K562 (cell line): Measurements from ENCODE around the gene TTC27. TPM values are rescaled to one million over a fixed set of nuclear protein-coding genes. Genes with fewer than 3 reads are reported as not detected.

Experiments
- CBX2 ChIP-seq: fragments of 200-600 bp; sonication (generic); IDR thresholded peaks from one replicate; pipeline ENCODE4 v1.6.1; 2012; ENCODE audit warnings: mild to moderate bottlenecking, low read length, inconsistent platforms; ENCODE audit not compliant: insufficient read depth, poor library complexity, severe bottlenecking
- CHD4 ChIP-seq: fragments of 200-600 bp; sonication (generic); IDR thresholded peaks from 3 replicates; pipeline ENCODE4 v1.6.1; 2012; ENCODE audit warnings: low read depth, mild to moderate bottlenecking, mixed read lengths, low read length, inconsistent platforms; ENCODE audit not compliant: insufficient read depth, insufficient replicate concordance, poor library complexity, severe bottlenecking
- CTBP1 ChIP-seq: fragments of 450-650 bp; IDR thresholded peaks from 2 replicates; pipeline ENCODE4 v1.6.1; 2016; ENCODE audit warnings: borderline replicate concordance
- EHMT2 ChIP-seq: fragments of 450-650 bp; IDR thresholded peaks from 2 replicates; pipeline ENCODE4 v1.6.1; 2018; ENCODE audit warnings: antibody characterized with exemption
- EP400 ChIP-seq: fragments of 450-650 bp; IDR thresholded peaks from 2 replicates; pipeline ENCODE4 v1.6.1; 2017; ENCODE audit warnings: antibody characterized with exemption, mild to moderate bottlenecking, moderate library complexity
- HSF4 ChIP-seq: fragments of 250-450 bp; sonication (Bioruptor Pico); IDR thresholded peaks from 2 replicates; pipeline ENCODE4 v2.1.2; 2022; ENCODE audit warnings: mild to moderate bottlenecking, moderate library complexity, borderline replicate concordance
- L3MBTL2 ChIP-seq: fragments of 450-650 bp; IDR thresholded peaks from 2 replicates; pipeline ENCODE4 v1.6.1; 2016; ENCODE audit warnings: mild to moderate bottlenecking, moderate library complexity
- MECOM ChIP-seq: fragments of 250-450 bp; sonication (Bioruptor Pico); IDR thresholded peaks from 2 replicates; pipeline ENCODE4 v1.8.0; 2022; ENCODE audit warnings: inconsistent platforms
- MYC ChIP-seq, 2 experiments: fragments of 250-450 bp in 1 of 2; sonication (Bioruptor Pico) in 1 of 2; IDR thresholded peaks; 2 replicates each; pipeline versions ENCODE4 v1.5.1 to v1.6.1; 2012 to 2021; ENCODE audit warnings: low read depth in 2 of 2, borderline replicate concordance in 1 of 2, improper control_type of control experiment in 1 of 2, low read length in 1 of 2, mild to moderate bottlenecking in 1 of 2, moderate library complexity in 1 of 2
- NFIC ChIP-seq: fragments of 450-650 bp; IDR thresholded peaks from 2 replicates; pipeline ENCODE4 v1.6.1; 2017; ENCODE audit warnings: mild to moderate bottlenecking, inconsistent platforms
- RAD21 ChIP-seq, 2 experiments: fragments of 250-450 bp in 1 of 2; fragments of 450-650 bp in 1 of 2; sonication (Bioruptor Pico) in 1 of 2; formaldehyde crosslinking in 1 of 2; IDR thresholded peaks in 1 of 2; conservative IDR thresholded peaks in 1 of 2; 2 replicates each; pipeline versions ENCODE4 v1.4.0 to v1.8.0; 2020 to 2022; ENCODE audit warnings: mild to moderate bottlenecking in 2 of 2, moderate library complexity in 1 of 2
- RBM25 ChIP-seq: fragments of 200-400 bp; formaldehyde crosslinking; IDR thresholded peaks from 2 replicates; pipeline ENCODE4 v1.6.1; 2018; ENCODE audit warnings: low read length, low read depth, moderate library complexity; ENCODE audit not compliant: severe bottlenecking
- TCF3 ChIP-seq: sonication (generic); formaldehyde crosslinking; IDR thresholded peaks from 2 replicates; pipeline ENCODE4 v1.4.0; 2020; ENCODE audit warnings: mild to moderate bottlenecking, missing genetic modification reagents
- TEAD4 ChIP-seq, 2 experiments: sonication (generic) in 1 of 2; formaldehyde crosslinking in 1 of 2; IDR thresholded peaks; 2 replicates each; pipeline versions ENCODE4 v1.6.1 to v1.8.0; 2012 to 2022; ENCODE audit warnings: borderline replicate concordance in 1 of 2, inconsistent platforms in 1 of 2, low read length in 1 of 2, mild to moderate bottlenecking in 1 of 2, missing genetic modification reagents in 1 of 2
- TRIM24 ChIP-seq, 2 experiments: fragments of 450-650 bp; IDR thresholded peaks; 2 replicates each; pipeline ENCODE4 v1.6.1; 2016
- ZNF174 ChIP-seq: fragments of 250-450 bp; sonication (Bioruptor Pico); IDR thresholded peaks from 2 replicates; pipeline ENCODE4 v1.4.0; 2020; ENCODE audit warnings: mild to moderate bottlenecking
- ZNF76 ChIP-seq: fragments of 250-450 bp; sonication (Bioruptor Pico); IDR thresholded peaks from 2 replicates; pipeline ENCODE4 v1.4.0; 2020; ENCODE audit warnings: mild to moderate bottlenecking, moderate library complexity, borderline replicate concordance
- ZNF778 ChIP-seq: fragments of 450-650 bp; formaldehyde crosslinking; IDR thresholded peaks from 2 replicates; pipeline ENCODE4 v1.4.0; 2020; ENCODE audit warnings: mild to moderate bottlenecking, moderate library complexity
- polyA plus RNA-seq, 8 experiments: library from polyadenylated mRNA; depleted of rRNA in 4 of 8; stranded (reverse) in 5 of 8; unstranded in 3 of 8; fragments of >200 nt; fragmentation: Nextera tagmentation in 2 of 8; fragmentation: Illumina TruSeq in 1 of 8; extraction: Ambion mirVana in 2 of 8; extraction: Trizol in 1 of 8; gene quantifications; 2 replicates each; pipeline versions ENCODE4 v1.2.1 to v1.2.3, GENCODE V29; 2011 to 2014; ENCODE audit warnings: inconsistent platforms in 1 of 8, missing spikeins in 1 of 8
- total RNA-seq, 7 experiments: library from RNA; depleted of rRNA in 6 of 7; stranded (reverse); fragments of >200 nt in 6 of 7; fragmentation: Illumina TruSeq in 2 of 7; extraction: Trizol in 2 of 7; gene quantifications; 2 replicates each; pipeline versions ENCODE4 v1.2.1 to v1.2.3, GENCODE V29; 2011 to 2021; ENCODE audit warnings: low replicate concordance in 1 of 7
- TF ChIP-seq, protein P1 (sequence below): fragments of 450-650 bp; IDR thresholded peaks from 2 replicates; pipeline ENCODE4 v1.6.1; 2016; ENCODE audit warnings: antibody characterized with exemption
- TF ChIP-seq, protein P2 (sequence below): sonication (generic); formaldehyde crosslinking; IDR thresholded peaks from 2 replicates; pipeline ENCODE4 v1.5.0; 2020; ENCODE audit warnings: missing genetic modification reagents
- TF ChIP-seq, protein P3 (sequence below), 2 experiments: IDR thresholded peaks; 2 replicates each; pipeline ENCODE4 v1.6.1; 2012; ENCODE audit warnings: improper control_type of control experiment in 2 of 2, low read depth in 2 of 2, low read length in 2 of 2, borderline replicate concordance in 1 of 2
- TF ChIP-seq, protein P4 (sequence below): fragments of 450-650 bp; formaldehyde crosslinking; IDR thresholded peaks from 2 replicates; pipeline ENCODE4 v1.4.0; 2022; ENCODE audit warnings: missing genetic modification characterization

TTC27 gene
- total and polyA plus RNA-seq, 9 of the 15 experiments (the other 6 are each of a cell fraction or from before 2014, with no cell fraction given) = 44.3 to 93.4 (median 57.3) TPM

DNA sequence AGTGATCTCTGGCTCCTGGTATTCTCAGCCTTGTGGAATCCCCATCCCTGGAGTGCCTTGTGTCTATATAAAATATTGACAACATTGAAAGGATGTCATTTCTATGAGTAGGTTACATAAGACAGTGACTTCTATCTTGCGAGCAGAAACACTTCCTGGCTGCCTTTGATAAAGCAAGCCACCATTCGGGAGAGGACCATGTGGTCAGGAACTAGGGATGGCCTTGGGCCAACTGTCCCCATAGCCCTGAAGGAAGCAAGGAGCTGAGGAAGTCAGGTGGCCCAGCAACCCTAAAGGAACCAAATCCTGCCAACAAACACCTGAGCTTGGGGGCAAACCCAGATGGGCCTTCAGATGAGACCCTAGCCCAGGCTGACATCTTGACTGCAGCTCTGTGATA is 205.9 kb downstream of the TTC27 start (continued):
- TF ChIP-seq CBX2 (no peak), L3MBTL2 (peak; percentile 46; the same call in 1 of the 2 replicates), TCF3 (CRISPR knock-in tag) (peak; percentile 77), EHMT2 (peak; percentile 63; the same call in 1 of the 2 replicates), EP400 (peak; percentile 25; the same call in 1 of the 2 replicates), ZNF76 (CRISPR knock-in tag) (no peak), NFIC (peak; percentile 80), CHD4 (no peak), MYC (IDR thresholded peaks at IDR 0.05; ENCODE audit: low read depth, low read length) (peak; percentile 75), MYC (CRISPR knock-in tag; IDR thresholded peaks at IDR 0.05; ENCODE audit: borderline replicate concordance, low read depth) (no peak), TEAD4 (IDR thresholded peaks at IDR 0.05; ENCODE audit: low read length) (peak; percentile 49; the same call in 1 of the 2 replicates), TEAD4 (CRISPR knock-in tag; IDR thresholded peaks at IDR 0.05; ENCODE audit: borderline replicate concordance) (no peak), TRIM24 (IDR thresholded peaks at IDR 0.05) (0 out of 4 replicates have a peak, but pooled peaks of 1 of the 2 experiments have one; percentile 27), MECOM (no peak), HSF4 (CRISPR knock-in tag) (no peak), ZNF778 (no peak), RBM25 (no peak), CTBP1 (peak; percentile 51; the same call in 1 of the 2 replicates), ZNF174 (CRISPR knock-in tag) (no peak), RAD21 (CRISPR knock-in tag; conservative IDR thresholded peaks at IDR 0.05 in 1 of 2, IDR thresholded peaks at IDR 0.05 in 1 of 2) (0 out of 4 replicates have a peak, but pooled peaks of 1 of the 2 experiments have one; percentile 12)
- TF ChIP-seq, protein P1, sequence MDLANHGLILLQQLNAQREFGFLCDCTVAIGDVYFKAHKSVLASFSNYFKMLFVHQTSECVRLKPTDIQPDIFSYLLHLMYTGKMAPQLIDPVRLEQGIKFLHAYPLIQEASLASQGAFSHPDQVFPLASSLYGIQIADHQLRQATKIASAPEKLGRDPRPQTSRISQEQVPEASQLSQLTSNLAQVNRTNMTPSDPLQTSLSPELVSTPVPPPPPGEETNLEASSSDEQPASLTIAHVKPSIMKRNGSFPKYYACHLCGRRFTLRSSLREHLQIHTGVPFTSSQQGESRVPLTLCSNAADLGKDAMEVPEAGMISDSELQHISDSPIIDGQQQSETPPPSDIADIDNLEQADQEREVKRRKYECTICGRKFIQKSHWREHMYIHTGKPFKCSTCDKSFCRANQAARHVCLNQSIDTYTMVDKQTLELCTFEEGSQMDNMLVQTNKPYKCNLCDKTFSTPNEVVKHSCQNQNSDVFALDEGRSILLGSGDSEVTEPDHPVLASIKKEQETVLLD = no peak
- TF ChIP-seq, protein P2, sequence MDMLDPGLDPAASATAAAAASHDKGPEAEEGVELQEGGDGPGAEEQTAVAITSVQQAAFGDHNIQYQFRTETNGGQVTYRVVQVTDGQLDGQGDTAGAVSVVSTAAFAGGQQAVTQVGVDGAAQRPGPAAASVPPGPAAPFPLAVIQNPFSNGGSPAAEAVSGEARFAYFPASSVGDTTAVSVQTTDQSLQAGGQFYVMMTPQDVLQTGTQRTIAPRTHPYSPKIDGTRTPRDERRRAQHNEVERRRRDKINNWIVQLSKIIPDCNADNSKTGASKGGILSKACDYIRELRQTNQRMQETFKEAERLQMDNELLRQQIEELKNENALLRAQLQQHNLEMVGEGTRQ (CRISPR knock-in tag) = peak; percentile 19; the same call in 1 of the 2 replicates
- TF ChIP-seq, protein P3, sequence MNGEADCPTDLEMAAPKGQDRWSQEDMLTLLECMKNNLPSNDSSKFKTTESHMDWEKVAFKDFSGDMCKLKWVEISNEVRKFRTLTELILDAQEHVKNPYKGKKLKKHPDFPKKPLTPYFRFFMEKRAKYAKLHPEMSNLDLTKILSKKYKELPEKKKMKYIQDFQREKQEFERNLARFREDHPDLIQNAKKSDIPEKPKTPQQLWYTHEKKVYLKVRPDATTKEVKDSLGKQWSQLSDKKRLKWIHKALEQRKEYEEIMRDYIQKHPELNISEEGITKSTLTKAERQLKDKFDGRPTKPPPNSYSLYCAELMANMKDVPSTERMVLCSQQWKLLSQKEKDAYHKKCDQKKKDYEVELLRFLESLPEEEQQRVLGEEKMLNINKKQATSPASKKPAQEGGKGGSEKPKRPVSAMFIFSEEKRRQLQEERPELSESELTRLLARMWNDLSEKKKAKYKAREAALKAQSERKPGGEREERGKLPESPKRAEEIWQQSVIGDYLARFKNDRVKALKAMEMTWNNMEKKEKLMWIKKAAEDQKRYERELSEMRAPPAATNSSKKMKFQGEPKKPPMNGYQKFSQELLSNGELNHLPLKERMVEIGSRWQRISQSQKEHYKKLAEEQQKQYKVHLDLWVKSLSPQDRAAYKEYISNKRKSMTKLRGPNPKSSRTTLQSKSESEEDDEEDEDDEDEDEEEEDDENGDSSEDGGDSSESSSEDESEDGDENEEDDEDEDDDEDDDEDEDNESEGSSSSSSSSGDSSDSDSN (IDR thresholded peaks at IDR 0.05; ENCODE audit: borderline replicate concordance in 1 of 2, low read depth in 2 of 2, low read length in 2 of 2) = no peak
- TF ChIP-seq, protein P4, sequence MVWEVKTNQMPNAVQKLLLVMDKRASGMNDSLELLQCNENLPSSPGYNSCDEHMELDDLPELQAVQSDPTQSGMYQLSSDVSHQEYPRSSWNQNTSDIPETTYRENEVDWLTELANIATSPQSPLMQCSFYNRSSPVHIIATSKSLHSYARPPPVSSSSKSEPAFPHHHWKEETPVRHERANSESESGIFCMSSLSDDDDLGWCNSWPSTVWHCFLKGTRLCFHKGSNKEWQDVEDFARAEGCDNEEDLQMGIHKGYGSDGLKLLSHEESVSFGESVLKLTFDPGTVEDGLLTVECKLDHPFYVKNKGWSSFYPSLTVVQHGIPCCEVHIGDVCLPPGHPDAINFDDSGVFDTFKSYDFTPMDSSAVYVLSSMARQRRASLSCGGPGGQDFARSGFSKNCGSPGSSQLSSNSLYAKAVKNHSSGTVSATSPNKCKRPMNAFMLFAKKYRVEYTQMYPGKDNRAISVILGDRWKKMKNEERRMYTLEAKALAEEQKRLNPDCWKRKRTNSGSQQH = no peak
